ENCODE measurements around the gene AKT1S1. TPM values are rescaled to one million over a fixed set of nuclear protein-coding genes. Genes with fewer than 3 reads are reported as not detected.

Gene AKT1S1
- total RNA-seq, 3 donors from 2014 or later (not counting 1 experiment from before 2014, with no cell fraction given): 12.8 to 17.8 (median 16.1) TPM

GRCh38 chr19:49911381-49912145 is 34.4 kb upstream of the AKT1S1 start:
- peaks cover 9 to 34% of the 10 kb centered on the region in 2 donors for H3K4me1 Mint-ChIP-seq

DNA sequence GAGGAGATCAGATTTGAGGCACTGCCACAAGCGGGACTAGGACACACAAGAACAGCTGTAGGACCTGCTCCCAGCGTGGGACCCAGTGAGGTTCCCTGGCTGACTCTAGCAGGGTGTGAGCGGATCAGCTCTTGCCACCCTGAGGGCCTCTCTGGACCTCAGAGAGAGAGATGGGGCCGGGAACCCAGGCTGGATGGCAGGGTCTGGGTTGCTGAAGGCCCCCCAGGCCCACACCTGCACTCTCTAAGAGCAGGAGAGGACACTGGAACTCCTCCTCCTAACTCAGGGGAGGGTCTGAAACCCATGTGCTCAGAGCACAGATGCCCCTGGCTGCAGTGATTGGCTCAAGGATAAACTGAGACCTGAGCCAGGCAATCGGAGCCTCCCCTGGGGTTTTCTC is 33.0 kb upstream of the AKT1S1 start:
- H3K9me3 Mint-ChIP-seq: no peaks in the 10 kb centered on the region
- no peak overlapping the region for H3K4me3 Mint-ChIP-seq
- Histone ChIP-seq H3K36me3 (ENCODE audit: control insufficient read depth, insufficient read depth, low read length) (peaks cover 44% of the 10 kb centered on the region), H3K4me1 (ENCODE audit: control insufficient read depth, insufficient read depth, low read length) (peaks cover 13% of the 10 kb centered on the region), H3K27ac (ENCODE audit: low read length) (no peak overlapping the region), H3K9me3 (ENCODE audit: control insufficient read depth, insufficient read depth, low read length) (no peaks in the 10 kb centered on the region), H3K27me3 (ENCODE audit: control insufficient read depth, insufficient read depth, low read length) (no peaks in the 10 kb centered on the region), H3K4me3 (ENCODE audit: low read length) (no peak overlapping the region)
- 97% methylated on average over 5 of the region's 5 CpGs for WGBS (ENCODE audit: insufficient coverage)
- DNase-seq (no peak), ATAC-seq (no peak)
- no peaks in the 10 kb centered on the region for H3K36me3 Mint-ChIP-seq
- intact Hi-C loops (cut with micrococcal nuclease): no loop called here
- TF ChIP-seq CTCF (IDR thresholded peaks at IDR 0.05): no peak
- H3K4me1 Mint-ChIP-seq: peaks cover 9 to 28% of the 10 kb centered on the region in 2 donors
- no peak overlapping the region for H3K27ac Mint-ChIP-seq
- H3K27me3 Mint-ChIP-seq (ENCODE audit: low read depth in 2 of 2): no peaks in the 10 kb centered on the region

More at GRCh38 chr19:49911381-49912145, 34.4 kb upstream of the AKT1S1 start:
- peak in 1 of 2 donors; percentile 53 for DNase-seq
- 58% methylated on average over 9 of the region's 9 CpGs for WGBS (ENCODE audit: insufficient coverage)
- H3K36me3 Mint-ChIP-seq: no peaks in the 10 kb centered on the region
- no peaks in the 10 kb centered on the region for H3K27me3 ChIP-seq (ENCODE audit: control insufficient read depth, insufficient read depth, low read length)
- intact Hi-C loops (cut with micrococcal nuclease): no loop called here
- H3K4me1 ChIP-seq (ENCODE audit: control insufficient read depth, insufficient read depth, low read length): peaks cover 13% of the 10 kb centered on the region
- H3K27ac ChIP-seq (ENCODE audit: low read length): no peak overlapping the region
- peak in 2 of 3 donors; percentile 24 to 49 for ATAC-seq
- peak overlapping the region; percentile 58 to 81 for H3K27ac Mint-ChIP-seq
- no peaks in the 10 kb centered on the region for H3K27me3 Mint-ChIP-seq (ENCODE audit: low read depth in 2 of 2)
- no peak overlapping the region for H3K4me3 ChIP-seq (ENCODE audit: low read length)
- H3K9me3 ChIP-seq (ENCODE audit: control insufficient read depth, insufficient read depth, low read length): no peaks in the 10 kb centered on the region
- TF ChIP-seq CTCF (IDR thresholded peaks at IDR 0.05): no peak
- no peak overlapping the region for H3K4me3 Mint-ChIP-seq
- peaks cover 48% of the 10 kb centered on the region for H3K36me3 ChIP-seq (ENCODE audit: control insufficient read depth, insufficient read depth, low read length)
- no peaks in the 10 kb centered on the region for H3K9me3 Mint-ChIP-seq

DNA sequence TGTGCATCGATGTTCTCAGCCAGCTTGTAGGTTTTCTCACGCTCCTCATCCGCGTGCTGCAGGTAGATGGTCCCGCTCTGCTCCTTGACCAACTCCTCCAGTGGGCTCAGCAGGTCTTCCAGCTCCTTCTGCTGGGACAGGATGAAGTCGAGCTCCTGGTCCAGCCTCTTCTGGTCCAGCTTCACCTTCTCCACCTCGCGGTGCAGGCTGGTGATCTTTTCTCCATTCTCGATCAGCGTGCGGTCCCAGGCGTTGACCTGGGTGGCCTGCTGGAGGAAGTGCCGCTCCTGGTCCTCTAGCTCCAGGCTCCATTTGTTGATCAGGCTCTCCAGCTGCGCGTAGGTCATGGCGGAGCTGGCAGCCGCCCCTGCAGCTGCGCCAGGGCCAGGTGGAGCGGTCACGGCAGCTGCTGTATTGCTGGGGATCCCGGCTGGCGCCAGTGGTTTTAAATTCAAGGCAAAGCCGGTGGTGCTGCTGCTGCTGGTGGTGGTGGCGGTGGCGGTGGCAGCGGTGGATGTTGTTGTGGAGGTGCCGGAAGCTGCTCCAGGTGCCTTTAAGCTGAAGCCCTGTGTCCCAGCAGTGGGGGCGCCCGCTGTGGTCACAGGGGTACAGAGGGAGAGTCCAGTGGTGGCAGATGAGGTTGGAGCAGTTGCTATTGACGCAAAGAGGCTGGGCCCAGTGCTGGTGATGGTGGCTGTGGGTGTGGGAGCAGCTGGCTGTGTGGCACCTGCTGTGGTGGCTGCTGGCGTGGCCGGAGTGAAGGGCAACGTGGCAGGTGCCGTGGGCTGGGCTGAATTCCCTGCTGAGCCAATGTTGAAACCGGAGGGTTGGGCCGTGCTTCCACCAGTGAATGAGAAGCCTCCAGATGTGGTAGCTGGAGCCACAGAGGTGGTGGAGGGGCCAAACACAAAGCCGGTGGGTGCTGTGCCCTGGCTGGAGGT is 31.6 kb upstream of the AKT1S1 start:
- no peaks in the 10 kb centered on the region for H3K27me3 Mint-ChIP-seq (ENCODE audit: low read depth in 2 of 2)

More for the DNA sequence above, 31.6 kb upstream of the AKT1S1 start:
- no peak for TF ChIP-seq CTCF (IDR thresholded peaks at IDR 0.05)
- no peak for DNase-seq
- Histone ChIP-seq H3K9me3 (ENCODE audit: control insufficient read depth, insufficient read depth, low read length) (no peaks in the 10 kb centered on the region), H3K4me3 (ENCODE audit: low read length) (no peak overlapping the region), H3K27me3 (ENCODE audit: control insufficient read depth, insufficient read depth, low read length) (no peaks in the 10 kb centered on the region), H3K36me3 (ENCODE audit: control insufficient read depth, insufficient read depth, low read length) (peaks cover 33% of the 10 kb centered on the region), H3K4me1 (ENCODE audit: control insufficient read depth, insufficient read depth, low read length) (peaks cover 13% of the 10 kb centered on the region), H3K27ac (ENCODE audit: low read length) (no peak overlapping the region)
- no peaks in the 10 kb centered on the region for H3K36me3 Mint-ChIP-seq
- H3K4me1 Mint-ChIP-seq: peaks cover 9 to 23% of the 10 kb centered on the region in 2 donors
- H3K27ac Mint-ChIP-seq: peak overlapping the region in 1 of 2 donors; percentile 21
- ATAC-seq: no peak
- no peaks in the 10 kb centered on the region for H3K9me3 Mint-ChIP-seq
- 97% methylated on average over 37 of the region's 37 CpGs for WGBS (ENCODE audit: insufficient coverage)
- H3K4me3 Mint-ChIP-seq: no peak overlapping the region
- intact Hi-C loops (cut with micrococcal nuclease): no loop called here

Data from natural killer cell (primary cell).